Measurements from ENCODE around the gene PTPRG.

DNA sequence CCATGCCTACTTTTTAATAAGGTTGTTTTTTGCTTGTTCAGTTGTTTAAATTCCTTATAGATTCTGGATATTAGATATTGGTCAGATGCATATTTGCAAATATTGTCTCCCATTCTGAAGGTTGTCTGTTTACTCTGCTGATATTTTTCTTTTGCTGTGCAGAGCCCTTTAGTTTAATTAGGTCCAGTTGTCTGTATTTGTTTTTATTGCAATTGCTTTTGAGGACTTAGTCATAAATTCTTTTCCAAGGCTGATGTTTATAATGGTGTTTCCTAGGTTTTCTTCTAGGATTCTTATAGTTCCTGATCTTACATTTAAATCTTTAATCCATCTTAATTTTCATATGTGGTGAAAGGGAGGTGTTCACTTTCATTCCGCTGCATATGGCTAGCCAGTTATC lies 77.4 kb downstream of the PTPRG start:
- no peak for TF ChIP-seq SIN3A (IDR thresholded peaks at IDR 0.05; ENCODE audit: borderline replicate concordance, insufficient read depth, low read length)
- TF ChIP-seq, protein P1, sequence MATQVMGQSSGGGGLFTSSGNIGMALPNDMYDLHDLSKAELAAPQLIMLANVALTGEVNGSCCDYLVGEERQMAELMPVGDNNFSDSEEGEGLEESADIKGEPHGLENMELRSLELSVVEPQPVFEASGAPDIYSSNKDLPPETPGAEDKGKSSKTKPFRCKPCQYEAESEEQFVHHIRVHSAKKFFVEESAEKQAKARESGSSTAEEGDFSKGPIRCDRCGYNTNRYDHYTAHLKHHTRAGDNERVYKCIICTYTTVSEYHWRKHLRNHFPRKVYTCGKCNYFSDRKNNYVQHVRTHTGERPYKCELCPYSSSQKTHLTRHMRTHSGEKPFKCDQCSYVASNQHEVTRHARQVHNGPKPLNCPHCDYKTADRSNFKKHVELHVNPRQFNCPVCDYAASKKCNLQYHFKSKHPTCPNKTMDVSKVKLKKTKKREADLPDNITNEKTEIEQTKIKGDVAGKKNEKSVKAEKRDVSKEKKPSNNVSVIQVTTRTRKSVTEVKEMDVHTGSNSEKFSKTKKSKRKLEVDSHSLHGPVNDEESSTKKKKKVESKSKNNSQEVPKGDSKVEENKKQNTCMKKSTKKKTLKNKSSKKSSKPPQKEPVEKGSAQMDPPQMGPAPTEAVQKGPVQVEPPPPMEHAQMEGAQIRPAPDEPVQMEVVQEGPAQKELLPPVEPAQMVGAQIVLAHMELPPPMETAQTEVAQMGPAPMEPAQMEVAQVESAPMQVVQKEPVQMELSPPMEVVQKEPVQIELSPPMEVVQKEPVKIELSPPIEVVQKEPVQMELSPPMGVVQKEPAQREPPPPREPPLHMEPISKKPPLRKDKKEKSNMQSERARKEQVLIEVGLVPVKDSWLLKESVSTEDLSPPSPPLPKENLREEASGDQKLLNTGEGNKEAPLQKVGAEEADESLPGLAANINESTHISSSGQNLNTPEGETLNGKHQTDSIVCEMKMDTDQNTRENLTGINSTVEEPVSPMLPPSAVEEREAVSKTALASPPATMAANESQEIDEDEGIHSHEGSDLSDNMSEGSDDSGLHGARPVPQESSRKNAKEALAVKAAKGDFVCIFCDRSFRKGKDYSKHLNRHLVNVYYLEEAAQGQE (IDR thresholded peaks at IDR 0.05; ENCODE audit: insufficient read depth in 1 of 2, low read depth in 2 of 2, low read length in 2 of 2), result no peak

Data from PFSK-1 (cell line).